HCT116 (cell line): ENCODE results near the gene DOP1A.

Experiments used
- EZH2 ChIP-seq: fragments of 200-600 bp; sonication (generic); IDR thresholded peaks from 2 replicates; pipeline ENCODE4 v1.6.1; 2017; ENCODE audit warnings: antibody characterized with exemption, mixed run types
- POLR2A ChIP-seq: IDR thresholded peaks from 2 replicates; pipeline ENCODE4 v1.7.0; 2011; ENCODE audit warnings: borderline replicate concordance; ENCODE audit not compliant: insufficient read depth, insufficient read length; ENCODE audit errors: extremely low read depth
- POLR2AphosphoS5 ChIP-seq: IDR thresholded peaks from 2 replicates; pipeline ENCODE4 v1.6.1; 2011; ENCODE audit warnings: mild to moderate bottlenecking, low read depth, low read length, moderate library complexity
- RAD21 ChIP-seq: IDR thresholded peaks from 2 replicates; pipeline ENCODE4 v1.6.1; 2012; ENCODE audit warnings: low read depth, mild to moderate bottlenecking
- TCF7L2 ChIP-seq: IDR thresholded peaks from 2 replicates; pipeline ENCODE4 v1.7.0; 2011; ENCODE audit warnings: borderline replicate concordance, inconsistent platforms; ENCODE audit not compliant: insufficient read depth, insufficient read length; ENCODE audit errors: extremely low read depth
- YY1 ChIP-seq: IDR thresholded peaks from 2 replicates; pipeline ENCODE4 v1.6.1; 2011; ENCODE audit warnings: low read length, low read depth, moderate library complexity, mild to moderate bottlenecking; ENCODE audit not compliant: insufficient replicate concordance; ENCODE audit errors: extremely low read depth
- TF ChIP-seq, protein P1 (sequence below): IDR thresholded peaks from 2 replicates; pipeline ENCODE4 v1.6.1; 2012; ENCODE audit warnings: low read depth

DNA sequence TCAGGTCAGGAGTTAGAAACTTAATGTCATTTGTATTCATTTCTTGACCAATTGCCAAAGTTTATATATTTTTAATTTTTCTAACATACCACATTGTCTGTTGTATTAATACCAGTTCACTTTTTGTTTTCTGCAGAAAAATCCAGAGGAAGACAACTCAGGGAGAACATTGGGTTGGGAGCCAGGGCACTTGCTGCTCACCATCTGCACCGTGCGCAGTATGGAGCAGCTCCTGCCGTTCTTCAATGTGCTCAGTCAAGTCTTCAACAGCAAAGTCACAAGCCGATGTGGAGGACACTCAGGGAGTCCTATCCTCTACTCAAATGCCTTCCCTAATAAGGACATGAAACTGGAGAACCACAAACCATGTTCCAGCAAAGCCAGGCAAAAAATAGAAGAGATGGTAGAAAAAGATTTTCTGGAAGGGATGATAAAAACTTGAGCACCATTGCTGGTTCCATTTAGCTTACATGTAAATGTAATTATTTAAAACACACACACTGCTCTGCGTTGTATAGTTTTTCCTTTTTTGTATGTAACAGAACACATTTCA is 100.3 kb downstream of the DOP1A start:
- TF ChIP-seq, protein P1, sequence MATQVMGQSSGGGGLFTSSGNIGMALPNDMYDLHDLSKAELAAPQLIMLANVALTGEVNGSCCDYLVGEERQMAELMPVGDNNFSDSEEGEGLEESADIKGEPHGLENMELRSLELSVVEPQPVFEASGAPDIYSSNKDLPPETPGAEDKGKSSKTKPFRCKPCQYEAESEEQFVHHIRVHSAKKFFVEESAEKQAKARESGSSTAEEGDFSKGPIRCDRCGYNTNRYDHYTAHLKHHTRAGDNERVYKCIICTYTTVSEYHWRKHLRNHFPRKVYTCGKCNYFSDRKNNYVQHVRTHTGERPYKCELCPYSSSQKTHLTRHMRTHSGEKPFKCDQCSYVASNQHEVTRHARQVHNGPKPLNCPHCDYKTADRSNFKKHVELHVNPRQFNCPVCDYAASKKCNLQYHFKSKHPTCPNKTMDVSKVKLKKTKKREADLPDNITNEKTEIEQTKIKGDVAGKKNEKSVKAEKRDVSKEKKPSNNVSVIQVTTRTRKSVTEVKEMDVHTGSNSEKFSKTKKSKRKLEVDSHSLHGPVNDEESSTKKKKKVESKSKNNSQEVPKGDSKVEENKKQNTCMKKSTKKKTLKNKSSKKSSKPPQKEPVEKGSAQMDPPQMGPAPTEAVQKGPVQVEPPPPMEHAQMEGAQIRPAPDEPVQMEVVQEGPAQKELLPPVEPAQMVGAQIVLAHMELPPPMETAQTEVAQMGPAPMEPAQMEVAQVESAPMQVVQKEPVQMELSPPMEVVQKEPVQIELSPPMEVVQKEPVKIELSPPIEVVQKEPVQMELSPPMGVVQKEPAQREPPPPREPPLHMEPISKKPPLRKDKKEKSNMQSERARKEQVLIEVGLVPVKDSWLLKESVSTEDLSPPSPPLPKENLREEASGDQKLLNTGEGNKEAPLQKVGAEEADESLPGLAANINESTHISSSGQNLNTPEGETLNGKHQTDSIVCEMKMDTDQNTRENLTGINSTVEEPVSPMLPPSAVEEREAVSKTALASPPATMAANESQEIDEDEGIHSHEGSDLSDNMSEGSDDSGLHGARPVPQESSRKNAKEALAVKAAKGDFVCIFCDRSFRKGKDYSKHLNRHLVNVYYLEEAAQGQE: no peak
- no peak for TF ChIP-seq POLR2AphosphoS5
- TF ChIP-seq YY1: no peak
- TF ChIP-seq RAD21: no peak
- no peak for TF ChIP-seq POLR2A
- TF ChIP-seq TCF7L2: no peak
- TF ChIP-seq EZH2: no peak
